ENCODE data around the gene KCNK18.
A peak's percentile ranks its signal among the peaks of the same experiment; 100 is the strongest.

KCNK18 gene

DNA sequence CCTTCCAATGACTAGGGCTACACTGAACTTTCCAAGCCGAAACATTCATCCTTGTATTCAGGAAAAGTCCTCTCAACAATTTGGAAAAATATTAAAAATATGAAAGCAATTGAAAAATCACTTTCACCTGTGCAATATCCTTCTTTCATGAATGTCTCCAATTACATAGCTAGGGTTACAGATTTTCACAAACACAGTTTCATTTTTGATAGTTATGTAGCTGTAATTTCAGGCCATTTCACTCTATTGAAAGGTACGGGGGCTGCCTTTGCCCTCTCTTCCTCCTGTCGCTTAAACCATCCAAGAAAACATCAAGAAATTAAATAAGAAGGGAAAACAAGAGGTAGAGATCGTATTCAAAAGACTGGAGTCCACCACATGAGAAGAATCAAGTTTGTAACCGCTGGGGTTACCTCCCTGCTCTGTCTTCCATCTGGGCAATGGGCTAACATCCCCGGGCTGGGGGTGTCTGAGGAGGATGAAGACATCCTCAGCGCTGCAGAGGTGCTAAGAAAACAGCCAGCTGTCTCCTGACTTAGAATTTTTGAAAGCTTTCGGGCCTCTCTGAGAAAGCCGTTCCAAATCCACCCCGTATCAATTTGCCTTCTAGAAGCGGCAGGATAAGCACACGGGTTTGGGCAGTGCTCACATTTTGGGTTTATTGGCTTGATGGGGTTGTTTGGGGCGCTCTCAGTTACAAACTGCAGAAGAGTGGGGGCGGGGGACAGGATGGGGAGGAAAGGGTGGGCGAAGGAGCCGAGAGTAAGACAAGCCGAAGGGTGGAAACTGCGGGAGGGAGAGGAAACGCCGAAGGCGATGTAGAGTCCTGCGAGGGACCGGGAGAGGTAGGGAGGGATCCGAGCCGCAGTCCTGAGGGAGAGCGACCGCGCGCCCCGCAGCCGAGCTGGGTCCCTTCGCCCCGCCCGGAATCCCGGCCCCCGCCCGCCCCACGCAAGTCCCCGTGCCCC, 34.9 kb upstream of the KCNK18 start:
- TF ChIP-seq, protein P1, sequence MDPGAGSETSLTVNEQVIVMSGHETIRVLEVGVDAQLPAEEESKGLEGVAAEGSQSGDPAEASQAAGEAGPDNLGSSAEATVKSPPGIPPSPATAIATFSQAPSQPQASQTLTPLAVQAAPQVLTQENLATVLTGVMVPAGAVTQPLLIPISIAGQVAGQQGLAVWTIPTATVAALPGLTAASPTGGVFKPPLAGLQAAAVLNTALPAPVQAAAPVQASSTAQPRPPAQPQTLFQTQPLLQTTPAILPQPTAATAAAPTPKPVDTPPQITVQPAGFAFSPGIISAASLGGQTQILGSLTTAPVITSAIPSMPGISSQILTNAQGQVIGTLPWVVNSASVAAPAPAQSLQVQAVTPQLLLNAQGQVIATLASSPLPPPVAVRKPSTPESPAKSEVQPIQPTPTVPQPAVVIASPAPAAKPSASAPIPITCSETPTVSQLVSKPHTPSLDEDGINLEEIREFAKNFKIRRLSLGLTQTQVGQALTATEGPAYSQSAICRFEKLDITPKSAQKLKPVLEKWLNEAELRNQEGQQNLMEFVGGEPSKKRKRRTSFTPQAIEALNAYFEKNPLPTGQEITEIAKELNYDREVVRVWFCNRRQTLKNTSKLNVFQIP (CRISPR knock-in tag; IDR thresholded peaks at IDR 0.05; ENCODE audit: borderline replicate concordance, low read depth) = no peak
- TF ChIP-seq OSR1 (CRISPR knock-in tag; IDR thresholded peaks at IDR 0.05) (no peak), ZNF565 (CRISPR knock-in tag; conservative IDR thresholded peaks at IDR 0.05; ENCODE audit: low read depth) (no peak), ZFP3 (CRISPR knock-in tag; IDR thresholded peaks at IDR 0.05) (no peak)
- TF ChIP-seq, protein P2, sequence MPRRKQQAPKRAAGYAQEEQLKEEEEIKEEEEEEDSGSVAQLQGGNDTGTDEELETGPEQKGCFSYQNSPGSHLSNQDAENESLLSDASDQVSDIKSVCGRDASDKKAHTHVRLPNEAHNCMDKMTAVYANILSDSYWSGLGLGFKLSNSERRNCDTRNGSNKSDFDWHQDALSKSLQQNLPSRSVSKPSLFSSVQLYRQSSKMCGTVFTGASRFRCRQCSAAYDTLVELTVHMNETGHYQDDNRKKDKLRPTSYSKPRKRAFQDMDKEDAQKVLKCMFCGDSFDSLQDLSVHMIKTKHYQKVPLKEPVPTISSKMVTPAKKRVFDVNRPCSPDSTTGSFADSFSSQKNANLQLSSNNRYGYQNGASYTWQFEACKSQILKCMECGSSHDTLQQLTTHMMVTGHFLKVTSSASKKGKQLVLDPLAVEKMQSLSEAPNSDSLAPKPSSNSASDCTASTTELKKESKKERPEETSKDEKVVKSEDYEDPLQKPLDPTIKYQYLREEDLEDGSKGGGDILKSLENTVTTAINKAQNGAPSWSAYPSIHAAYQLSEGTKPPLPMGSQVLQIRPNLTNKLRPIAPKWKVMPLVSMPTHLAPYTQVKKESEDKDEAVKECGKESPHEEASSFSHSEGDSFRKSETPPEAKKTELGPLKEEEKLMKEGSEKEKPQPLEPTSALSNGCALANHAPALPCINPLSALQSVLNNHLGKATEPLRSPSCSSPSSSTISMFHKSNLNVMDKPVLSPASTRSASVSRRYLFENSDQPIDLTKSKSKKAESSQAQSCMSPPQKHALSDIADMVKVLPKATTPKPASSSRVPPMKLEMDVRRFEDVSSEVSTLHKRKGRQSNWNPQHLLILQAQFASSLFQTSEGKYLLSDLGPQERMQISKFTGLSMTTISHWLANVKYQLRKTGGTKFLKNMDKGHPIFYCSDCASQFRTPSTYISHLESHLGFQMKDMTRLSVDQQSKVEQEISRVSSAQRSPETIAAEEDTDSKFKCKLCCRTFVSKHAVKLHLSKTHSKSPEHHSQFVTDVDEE (CRISPR knock-in tag; IDR thresholded peaks at IDR 0.05) = no peak
- peak; percentile 16 for ATAC-seq

DNA sequence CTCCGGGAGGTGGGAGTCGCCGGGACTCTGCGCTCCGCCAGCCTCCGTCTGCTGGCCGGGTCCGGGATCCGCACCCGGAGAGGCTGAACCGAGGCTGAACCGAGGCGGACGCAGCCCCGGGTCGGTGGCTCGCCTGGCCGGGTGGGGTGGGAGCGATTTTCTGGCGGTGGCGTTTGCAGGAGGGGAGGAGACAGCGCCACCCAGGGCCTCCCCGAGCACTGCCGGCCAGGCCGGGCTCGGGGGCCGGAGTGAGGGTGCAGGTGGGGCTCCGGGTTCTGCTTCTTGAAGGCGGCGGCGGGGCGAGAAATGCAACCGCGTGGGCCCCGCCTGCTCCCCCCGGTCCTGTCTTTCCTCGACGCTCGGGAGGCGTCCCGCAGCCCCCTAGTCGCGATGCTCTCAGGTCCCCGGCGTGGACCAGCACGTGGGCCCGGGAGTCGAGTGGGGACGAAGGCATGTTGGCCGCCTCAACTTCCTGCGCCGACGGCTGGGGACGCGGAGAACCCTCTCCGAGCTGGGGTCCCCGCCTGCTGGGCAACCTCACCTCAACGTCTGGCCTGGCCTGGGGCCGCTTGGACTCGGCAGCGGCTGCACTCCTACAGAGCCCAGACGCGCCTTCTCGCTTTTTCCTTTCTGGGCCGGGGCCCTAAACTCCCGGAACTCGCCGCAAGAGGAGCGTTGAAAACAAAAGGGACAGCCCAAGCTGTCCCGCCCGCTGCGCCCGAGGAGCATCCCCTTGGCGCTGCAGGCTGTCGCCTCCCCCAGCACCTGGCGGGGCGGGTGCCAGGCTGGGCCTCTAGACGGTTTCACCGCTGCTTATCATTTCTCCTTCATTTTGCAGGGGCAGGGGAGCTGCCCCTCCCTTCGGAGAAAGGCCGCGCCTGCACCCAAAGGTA, 34.0 kb upstream of the KCNK18 start:
- no peak for TF ChIP-seq ISL1 (CRISPR knock-in tag; IDR thresholded peaks at IDR 0.05)
- TF ChIP-seq ARNTL (CRISPR knock-in tag; IDR thresholded peaks at IDR 0.05; ENCODE audit: borderline replicate concordance, low read depth) = no peak
- peak; percentile 74; the same call in 1 of the 2 replicates for TF ChIP-seq ZFP3 (CRISPR knock-in tag; IDR thresholded peaks at IDR 0.05)
- ATAC-seq = peak; percentile 9; the same call in 2 of the 3 replicates

DNA sequence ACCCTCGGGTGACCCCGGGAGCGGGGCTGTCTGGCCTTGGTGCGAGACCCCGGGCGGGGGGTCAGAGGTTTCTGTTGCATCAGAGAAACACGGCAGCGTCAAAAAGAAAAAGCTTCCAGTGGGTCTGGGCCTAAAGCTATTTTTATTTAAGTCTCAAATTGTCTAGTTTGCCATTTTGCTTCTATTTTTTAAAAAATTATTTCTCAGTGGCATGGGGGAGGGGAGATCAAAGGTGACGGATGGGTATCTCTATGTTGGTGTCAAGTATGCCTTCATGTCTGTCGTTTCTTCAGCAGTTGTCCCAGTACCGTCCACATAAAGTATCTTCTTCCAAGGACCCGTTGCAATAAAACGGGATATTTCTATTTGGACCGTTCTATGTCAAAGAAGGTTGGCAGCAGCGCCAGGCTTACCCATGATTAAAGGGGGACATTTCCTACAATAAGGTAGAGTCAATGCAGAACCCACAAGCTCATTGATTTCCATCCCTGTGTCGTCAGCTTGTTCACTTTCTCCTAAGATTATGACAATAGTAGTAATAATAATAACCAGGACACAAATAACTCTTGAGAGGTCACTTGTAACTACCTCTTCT, 33.2 kb upstream of the KCNK18 start:
- TF ChIP-seq, protein P1 (CRISPR knock-in tag; IDR thresholded peaks at IDR 0.05; ENCODE audit: borderline replicate concordance, low read depth) = no peak
- TF ChIP-seq CSDC2 (CRISPR knock-in tag; IDR thresholded peaks at IDR 0.05) (no peak), ZNF565 (CRISPR knock-in tag; conservative IDR thresholded peaks at IDR 0.05; ENCODE audit: low read depth) (no peak), GLIS3 (CRISPR knock-in tag; IDR thresholded peaks at IDR 0.05) (no peak), ISL1 (CRISPR knock-in tag; IDR thresholded peaks at IDR 0.05) (no peak), OSR1 (CRISPR knock-in tag; IDR thresholded peaks at IDR 0.05) (no peak), SNAI2 (CRISPR knock-in tag; IDR thresholded peaks at IDR 0.05) (no peak), PPARA (CRISPR knock-in tag; IDR thresholded peaks at IDR 0.05; ENCODE audit: borderline replicate concordance) (no peak), ZFP30 (CRISPR knock-in tag; IDR thresholded peaks at IDR 0.05) (no peak)
- TF ChIP-seq, protein P3, sequence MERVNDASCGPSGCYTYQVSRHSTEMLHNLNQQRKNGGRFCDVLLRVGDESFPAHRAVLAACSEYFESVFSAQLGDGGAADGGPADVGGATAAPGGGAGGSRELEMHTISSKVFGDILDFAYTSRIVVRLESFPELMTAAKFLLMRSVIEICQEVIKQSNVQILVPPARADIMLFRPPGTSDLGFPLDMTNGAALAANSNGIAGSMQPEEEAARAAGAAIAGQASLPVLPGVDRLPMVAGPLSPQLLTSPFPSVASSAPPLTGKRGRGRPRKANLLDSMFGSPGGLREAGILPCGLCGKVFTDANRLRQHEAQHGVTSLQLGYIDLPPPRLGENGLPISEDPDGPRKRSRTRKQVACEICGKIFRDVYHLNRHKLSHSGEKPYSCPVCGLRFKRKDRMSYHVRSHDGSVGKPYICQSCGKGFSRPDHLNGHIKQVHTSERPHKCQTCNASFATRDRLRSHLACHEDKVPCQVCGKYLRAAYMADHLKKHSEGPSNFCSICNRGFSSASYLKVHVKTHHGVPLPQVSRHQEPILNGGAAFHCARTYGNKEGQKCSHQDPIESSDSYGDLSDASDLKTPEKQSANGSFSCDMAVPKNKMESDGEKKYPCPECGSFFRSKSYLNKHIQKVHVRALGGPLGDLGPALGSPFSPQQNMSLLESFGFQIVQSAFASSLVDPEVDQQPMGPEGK (CRISPR knock-in tag; IDR thresholded peaks at IDR 0.05; ENCODE audit: borderline replicate concordance) = no peak
- TF ChIP-seq, protein P2 (CRISPR knock-in tag; IDR thresholded peaks at IDR 0.05) = no peak
- no peak for ATAC-seq
